ENCODE results near the gene HTRA3.

GRCh38 chr4:8328866-8329559, 59.5 kb downstream of the HTRA3 start:
- TF ChIP-seq CTCF (IDR thresholded peaks at IDR 0.05; ENCODE audit: low read depth, low read length) (no peak), EZH2phosphoT487 (IDR thresholded peaks at IDR 0.05; ENCODE audit: low read depth) (no peak)
